ENCODE measurements around the gene CSF3R.
A peak's percentile ranks its signal among the peaks of the same experiment; 100 is the strongest.
"Not testable (repeated sequence)": the region's sequence is repeated elsewhere in the genome, so short reads cannot be mapped to it uniquely, and the experiment has no call there.

CSF3R gene

GRCh38 chr1:36479505-36480051 is 3.1 kb downstream of the CSF3R start:
- Mint-ChIP-seq H3K4me3 (no peak overlapping the region), H3K36me3 (ENCODE audit: low read depth) (no peaks in the 10 kb centered on the region), H3K27me3 (peaks cover 3% of the 10 kb centered on the region), H3K27ac (no peak overlapping the region), H3K9me3 (no peaks in the 10 kb centered on the region), H3K4me1 (ENCODE audit: low read depth) (peaks cover 10% of the 10 kb centered on the region)

GRCh38 chr1:36477615-36478014 is 5.1 kb downstream of the CSF3R start:
- not testable (repeated sequence) for H3K27me3 Mint-ChIP-seq; H3K36me3 Mint-ChIP-seq (ENCODE audit: low read depth); H3K4me3 Mint-ChIP-seq; H3K27ac Mint-ChIP-seq; H3K9me3 Mint-ChIP-seq
- peaks cover 12% of the 10 kb centered on the region for H3K4me1 Mint-ChIP-seq (ENCODE audit: low read depth)

DNA sequence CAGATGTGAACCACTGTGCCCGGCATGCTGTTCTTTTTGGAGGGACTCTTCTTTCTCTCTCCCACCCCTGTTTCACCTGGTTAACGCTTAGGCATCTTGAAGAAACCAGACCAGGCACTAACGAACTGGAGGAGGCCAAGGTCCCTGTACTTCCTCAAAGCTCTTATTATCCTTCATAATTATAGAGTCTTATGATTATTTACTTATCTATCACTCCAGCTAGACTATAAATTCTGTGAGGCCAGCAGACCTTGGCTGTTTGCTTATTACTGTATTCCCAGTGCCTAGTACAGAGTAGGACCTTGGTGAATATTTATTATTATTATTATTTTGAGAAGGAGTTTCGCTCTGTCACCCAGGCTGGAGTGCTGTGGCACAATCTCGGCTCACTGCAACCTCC is 5.8 kb downstream of the CSF3R start:
- Mint-ChIP-seq H3K27ac (no peak overlapping the region), H3K36me3 (ENCODE audit: low read depth) (no peaks in the 10 kb centered on the region), H3K27me3 (no peaks in the 10 kb centered on the region), H3K4me3 (no peak overlapping the region), H3K4me1 (ENCODE audit: low read depth) (peaks cover 7% of the 10 kb centered on the region), H3K9me3 (no peaks in the 10 kb centered on the region)

DNA sequence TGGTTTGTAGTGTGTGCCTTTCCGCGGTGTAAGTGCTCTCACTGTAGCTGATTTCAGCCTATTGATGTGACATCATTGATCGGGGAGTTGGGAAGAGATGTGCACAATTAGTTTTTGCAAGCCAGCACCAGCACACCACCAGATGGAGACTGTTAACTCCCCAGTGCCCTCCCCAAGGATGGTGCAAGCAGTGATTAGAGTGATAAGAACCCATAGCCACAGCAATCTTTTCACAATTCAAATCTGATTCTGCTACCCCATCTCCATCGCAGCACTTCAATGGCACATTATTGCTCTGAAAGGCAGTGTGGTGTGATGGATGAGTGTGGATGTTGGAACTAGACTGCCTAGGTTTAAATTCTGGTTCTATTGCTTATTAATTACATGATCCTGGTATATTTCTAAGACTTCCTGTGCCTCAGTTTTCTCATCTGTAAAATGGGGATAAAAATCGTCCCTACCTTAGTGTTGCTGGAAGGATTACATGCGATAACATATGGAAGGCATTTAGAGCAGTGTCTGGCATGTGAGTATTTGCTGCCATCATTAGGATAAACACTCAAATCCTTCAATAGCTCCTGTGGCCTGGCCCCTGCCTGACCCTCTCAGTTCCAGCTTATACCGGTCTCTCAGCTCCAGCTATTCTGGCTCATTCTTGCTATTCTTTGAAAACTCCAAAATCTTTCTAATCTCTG is 6.7 kb downstream of the CSF3R start:
- Mint-ChIP-seq H3K4me3 (no peak overlapping the region), H3K9me3 (no peaks in the 10 kb centered on the region), H3K36me3 (ENCODE audit: low read depth) (no peaks in the 10 kb centered on the region), H3K27me3 (no peaks in the 10 kb centered on the region), H3K4me1 (ENCODE audit: low read depth) (peaks cover 4% of the 10 kb centered on the region), H3K27ac (no peak overlapping the region)

DNA sequence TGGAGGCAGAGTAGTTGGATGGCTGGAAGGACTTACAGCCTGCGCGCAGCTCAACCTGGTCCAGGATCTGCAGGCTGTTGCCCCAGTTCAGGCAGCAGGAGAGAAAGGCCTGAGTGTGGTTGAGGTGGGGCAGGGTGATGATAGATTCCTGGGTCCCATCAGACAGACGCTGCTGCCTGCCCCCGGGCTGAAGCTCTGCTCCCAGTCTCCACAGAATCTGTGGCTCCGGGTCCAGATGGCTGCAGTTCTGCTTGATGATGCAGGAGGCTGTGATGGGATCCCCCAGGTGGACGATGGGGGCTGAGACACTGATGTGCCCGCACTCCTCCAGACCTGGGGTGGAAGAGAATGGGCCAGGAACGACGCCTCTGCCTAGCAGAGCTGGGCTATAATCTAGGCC is 7.4 kb downstream of the CSF3R start:
- H3K4me3 Mint-ChIP-seq = no peak overlapping the region
- H3K4me1 Mint-ChIP-seq (ENCODE audit: low read depth) = peaks cover 4% of the 10 kb centered on the region
- no peaks in the 10 kb centered on the region for H3K27me3 Mint-ChIP-seq
- H3K36me3 Mint-ChIP-seq (ENCODE audit: low read depth) = no peaks in the 10 kb centered on the region
- no peaks in the 10 kb centered on the region for H3K9me3 Mint-ChIP-seq
- H3K27ac Mint-ChIP-seq = no peak overlapping the region

GRCh38 chr1:36472656-36473055 is 10.1 kb downstream of the CSF3R start:
- H3K36me3 Mint-ChIP-seq (ENCODE audit: low read depth) = no peaks in the 10 kb centered on the region
- H3K4me3 Mint-ChIP-seq = no peak overlapping the region
- H3K4me1 Mint-ChIP-seq (ENCODE audit: low read depth) = peaks cover 4% of the 10 kb centered on the region
- no peaks in the 10 kb centered on the region for H3K9me3 Mint-ChIP-seq
- no peaks in the 10 kb centered on the region for H3K27me3 Mint-ChIP-seq
- H3K27ac Mint-ChIP-seq = no peak overlapping the region

DNA sequence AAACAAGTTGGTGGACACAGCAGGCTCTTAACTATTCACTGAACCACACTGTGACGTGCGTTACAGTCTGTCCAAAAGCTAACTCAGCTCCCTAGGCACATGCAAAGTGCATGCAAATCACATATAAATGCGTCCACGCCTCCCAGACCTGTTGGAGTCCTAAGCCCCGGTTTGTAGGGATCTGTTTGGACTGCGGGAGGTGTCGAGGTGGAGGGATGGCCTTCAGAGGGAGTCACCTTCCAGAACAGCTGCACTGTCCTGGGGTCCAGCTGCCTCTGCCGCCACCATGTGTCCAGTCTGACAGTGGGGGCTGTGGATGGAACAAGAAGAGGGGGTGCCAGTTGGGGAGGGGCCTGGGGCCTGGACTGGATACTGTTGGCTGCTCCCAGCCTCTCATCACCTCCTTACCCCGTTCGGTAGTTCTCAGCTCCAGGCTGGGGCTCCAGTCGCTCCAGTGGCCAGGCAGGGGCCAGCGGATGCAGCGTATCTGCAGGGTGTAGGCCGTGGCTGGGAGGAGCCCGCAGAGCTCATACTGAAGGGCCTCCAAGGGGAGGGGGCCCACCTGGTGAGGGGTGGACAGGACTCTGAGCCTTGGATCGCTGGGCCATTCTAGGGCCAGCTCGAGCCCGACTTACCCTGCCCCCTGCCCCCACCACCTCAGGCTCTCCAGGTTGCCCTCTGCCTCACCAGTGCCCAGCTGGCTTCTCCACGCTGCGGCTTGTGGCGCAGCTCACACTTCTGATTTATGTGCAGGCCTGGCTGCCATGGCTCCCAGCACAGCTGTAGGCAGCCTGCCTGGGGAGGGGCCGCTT is 10.7 kb downstream of the CSF3R start:
- no peaks in the 10 kb centered on the region for H3K36me3 Mint-ChIP-seq (ENCODE audit: low read depth)
- H3K9me3 Mint-ChIP-seq = no peaks in the 10 kb centered on the region
- peaks cover 4% of the 10 kb centered on the region for H3K4me1 Mint-ChIP-seq (ENCODE audit: low read depth)
- no peak overlapping the region for H3K4me3 Mint-ChIP-seq
- no peak overlapping the region for H3K27ac Mint-ChIP-seq
- no peaks in the 10 kb centered on the region for H3K27me3 Mint-ChIP-seq

DNA sequence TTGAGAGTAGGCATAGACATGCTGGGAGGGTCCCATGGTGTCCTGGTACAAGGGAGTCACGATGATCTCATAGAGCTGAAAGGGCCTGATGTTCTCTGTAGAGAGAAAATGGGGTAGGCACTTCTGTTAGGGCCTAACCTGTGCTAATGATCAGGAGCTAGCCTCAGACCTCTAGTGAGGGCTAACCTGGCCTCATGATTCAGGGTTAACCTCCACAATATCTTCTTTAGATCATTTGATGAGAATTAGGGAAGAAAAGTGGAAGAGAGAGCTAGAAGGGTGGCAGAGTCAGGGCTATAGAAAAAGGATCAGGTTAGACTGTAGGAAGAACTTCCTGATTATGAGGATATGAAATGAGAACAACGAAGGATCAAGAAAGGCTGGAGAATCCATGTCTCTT is 13.6 kb downstream of the CSF3R start:
- Mint-ChIP-seq H3K4me3 (no peak overlapping the region), H3K36me3 (ENCODE audit: low read depth) (no peaks in the 10 kb centered on the region), H3K9me3 (no peaks in the 10 kb centered on the region), H3K27ac (no peak overlapping the region), H3K27me3 (no peaks in the 10 kb centered on the region), H3K4me1 (ENCODE audit: low read depth) (peaks cover 11% of the 10 kb centered on the region)

DNA sequence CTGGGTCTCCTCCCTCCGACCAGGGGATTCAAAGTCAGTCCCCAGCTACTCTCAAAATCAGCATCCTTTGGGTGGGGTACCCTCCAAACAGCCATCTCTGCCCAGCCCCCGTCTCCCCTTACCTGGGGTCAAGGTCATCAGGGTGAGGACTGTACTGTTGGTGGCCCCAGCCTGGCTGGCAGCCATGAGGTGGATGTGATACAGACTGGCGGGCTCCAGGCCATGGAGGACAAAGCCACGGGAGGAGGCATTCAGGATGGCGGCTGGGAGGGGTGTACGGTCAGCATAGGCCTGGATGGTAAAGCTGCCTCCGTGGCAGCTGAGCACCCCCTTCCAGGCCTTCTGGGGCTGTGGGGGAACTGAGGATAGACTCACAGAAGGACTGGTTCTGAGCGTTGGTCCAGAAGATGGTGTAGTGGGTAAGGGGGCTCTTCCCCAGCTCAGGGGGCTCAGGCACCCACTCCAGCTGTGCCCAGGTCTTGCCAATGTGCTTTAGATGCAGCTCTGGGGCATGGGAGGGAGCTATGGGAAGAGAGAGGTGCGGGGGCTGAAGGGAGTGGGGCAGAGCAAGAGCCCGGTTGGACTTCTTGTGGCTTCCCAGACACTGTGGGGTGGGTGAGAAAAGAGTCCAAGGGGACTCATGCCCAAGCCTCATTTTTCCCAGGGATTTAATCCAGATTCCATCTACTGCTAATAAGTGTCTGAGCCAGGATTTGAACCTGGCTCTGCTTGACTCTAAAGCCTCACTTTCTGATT is 14.8 kb downstream of the CSF3R start:
- H3K4me3 Mint-ChIP-seq = no peak overlapping the region
- no peak overlapping the region for H3K27ac Mint-ChIP-seq
- no peaks in the 10 kb centered on the region for H3K27me3 Mint-ChIP-seq
- H3K4me1 Mint-ChIP-seq (ENCODE audit: low read depth) = peaks cover 18% of the 10 kb centered on the region
- no peaks in the 10 kb centered on the region for H3K9me3 Mint-ChIP-seq
- H3K36me3 Mint-ChIP-seq (ENCODE audit: low read depth) = peaks cover 9% of the 10 kb centered on the region

GRCh38 chr1:36467027-36467410 is 15.7 kb downstream of the CSF3R start:
- Mint-ChIP-seq H3K36me3 (ENCODE audit: low read depth) (peaks cover 9% of the 10 kb centered on the region), H3K27ac (no peak overlapping the region), H3K9me3 (no peaks in the 10 kb centered on the region), H3K4me1 (ENCODE audit: low read depth) (peaks cover 25% of the 10 kb centered on the region), H3K27me3 (no peaks in the 10 kb centered on the region), H3K4me3 (no peak overlapping the region)

DNA sequence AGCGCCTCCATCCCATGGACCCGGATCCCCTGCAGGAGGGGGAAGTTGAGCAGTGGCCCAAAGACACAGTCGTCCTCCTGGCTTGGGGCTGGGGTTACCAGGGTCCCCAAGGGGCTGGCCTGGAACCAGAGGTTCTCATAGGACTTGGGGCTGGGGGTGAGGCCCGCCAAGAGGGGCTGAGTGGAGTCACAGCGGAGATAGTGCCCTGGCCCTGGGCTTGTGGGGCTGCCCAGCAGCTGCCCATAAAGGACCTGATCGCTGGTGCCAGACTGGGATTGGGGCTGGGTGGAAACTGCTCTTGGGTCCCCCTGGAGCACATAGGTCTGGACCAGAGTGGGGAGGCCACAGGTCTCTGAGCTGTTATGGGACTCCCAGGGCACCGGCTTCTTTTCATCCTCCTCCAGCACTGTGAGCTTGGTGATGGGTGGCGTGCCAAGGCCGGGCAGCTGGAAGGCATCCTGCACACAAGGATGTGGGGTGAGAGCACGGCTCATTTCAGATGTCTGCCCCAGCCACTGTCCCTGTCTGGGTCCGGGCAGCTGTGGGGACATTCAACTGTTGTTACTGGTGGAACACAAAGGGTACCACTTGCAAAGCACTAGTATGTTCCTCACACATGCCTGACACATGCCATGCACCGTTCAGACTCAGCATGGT is 16.2 kb downstream of the CSF3R start:
- Mint-ChIP-seq H3K36me3 (ENCODE audit: low read depth) (peaks cover 10% of the 10 kb centered on the region), H3K9me3 (no peaks in the 10 kb centered on the region), H3K27ac (no peak overlapping the region), H3K4me1 (ENCODE audit: low read depth) (peaks cover 28% of the 10 kb centered on the region), H3K27me3 (no peaks in the 10 kb centered on the region), H3K4me3 (no peak overlapping the region)

GRCh38 chr1:36465731-36466369 is 16.9 kb downstream of the CSF3R start:
- H3K27ac Mint-ChIP-seq = no peak overlapping the region
- H3K36me3 Mint-ChIP-seq (ENCODE audit: low read depth) = peaks cover 16% of the 10 kb centered on the region
- H3K4me3 Mint-ChIP-seq = no peak overlapping the region
- H3K27me3 Mint-ChIP-seq = no peaks in the 10 kb centered on the region
- H3K4me1 Mint-ChIP-seq (ENCODE audit: low read depth) = peaks cover 34% of the 10 kb centered on the region
- H3K9me3 Mint-ChIP-seq = no peaks in the 10 kb centered on the region

GRCh38 chr1:36464605-36465393 is 17.9 kb downstream of the CSF3R start:
- H3K36me3 Mint-ChIP-seq (ENCODE audit: low read depth) = peaks cover 27% of the 10 kb centered on the region
- H3K4me3 Mint-ChIP-seq = peak overlapping the region; percentile 99
- no peaks in the 10 kb centered on the region for H3K9me3 Mint-ChIP-seq
- no peaks in the 10 kb centered on the region for H3K27me3 Mint-ChIP-seq
- peak overlapping the region; percentile 99 for H3K27ac Mint-ChIP-seq
- peaks cover 34% of the 10 kb centered on the region for H3K4me1 Mint-ChIP-seq (ENCODE audit: low read depth)
